HG03097 (cell line): ENCODE results near the gene ELOVL3.

Experiments used
- ATAC-seq: cut with Tn5 transposase; IDR thresholded peaks from one replicate; pipeline ENCODE4 v1.9.1; 2021; ENCODE audit not compliant: unreplicated experiment, low FRiP score

ELOVL3 gene

GRCh38 chr10:102222797-102223196 is 3.3 kb upstream of the ELOVL3 start:
- no peak for ATAC-seq

GRCh38 chr10:102226542-102226870 is 407 bp downstream of the ELOVL3 start:
- ATAC-seq = no peak

GRCh38 chr10:102227050-102227449 is 951 bp downstream of the ELOVL3 start:
- ATAC-seq = no peak

- no peak for ATAC-seq
Observed at GRCh38 chr10:102229810-102230263, 3.7 kb downstream of the ELOVL3 start.

GRCh38 chr10:102230264-102230860 is 4.3 kb downstream of the ELOVL3 start:
- ATAC-seq = no peak

- no peak for ATAC-seq
Observed at GRCh38 chr10:102230861-102231356, 4.8 kb downstream of the ELOVL3 start.

GRCh38 chr10:102231357-102232318 is 5.5 kb downstream of the ELOVL3 start:
- ATAC-seq = no peak

GRCh38 chr10:102233997-102234396 is 7.9 kb downstream of the ELOVL3 start:
- no peak for ATAC-seq

- ATAC-seq = no peak
Observed at GRCh38 chr10:102234888-102235597, 8.9 kb downstream of the ELOVL3 start.

GRCh38 chr10:102235598-102235920 is 9.5 kb downstream of the ELOVL3 start:
- no peak for ATAC-seq

- ATAC-seq = no peak
Observed at GRCh38 chr10:102236006-102236405, 9.9 kb downstream of the ELOVL3 start.

- ATAC-seq = no peak
Observed at GRCh38 chr10:102237711-102238252, 11.7 kb downstream of the ELOVL3 start.

- ATAC-seq = no peak
Observed at GRCh38 chr10:102240467-102241031, 14.4 kb downstream of the ELOVL3 start.

GRCh38 chr10:102241032-102241443 is 14.9 kb downstream of the ELOVL3 start:
- no peak for ATAC-seq

GRCh38 chr10:102241444-102242117 is 15.5 kb downstream of the ELOVL3 start, which contains the start of gene PITX3:
Gene PITX3, minus strand, starts transcription at chr10:102241512. Its CDS starts 9,432 bp downstream, at chr10:102232080.
- peak; percentile 39 for ATAC-seq

- ATAC-seq = no peak
Observed at GRCh38 chr10:102242118-102242485, 16.0 kb downstream of the ELOVL3 start.

GRCh38 chr10:102243309-102243708 is 17.2 kb downstream of the ELOVL3 start:
- no peak for ATAC-seq

GRCh38 chr10:102245082-102245931 is 19.2 kb downstream of the ELOVL3 start, which contains the start of gene GBF1:
Gene GBF1, plus strand, starts transcription at chr10:102245532. Its CDS starts 13,407 bp downstream, at chr10:102258939.
- peak; percentile 91 for ATAC-seq

- no peak for ATAC-seq
Observed at GRCh38 chr10:102245932-102246251, 19.8 kb downstream of the ELOVL3 start.
